GM08714 (cell line): ENCODE data around the gene DSTN.

Experiments used
- H3K4me3 ChIP-seq: fragments of 200-500 bp; sonication (Bioruptor generic); 2 replicates; pipeline ENCODE4 v1.5.1; 2014; ENCODE audit warnings: mild to moderate bottlenecking, low read length, inconsistent platforms
- ZNF274 ChIP-seq: IDR thresholded peaks from 2 replicates; pipeline ENCODE4 v1.6.1; 2012; ENCODE audit warnings: mild to moderate bottlenecking, low read depth, low read length

DSTN gene

GRCh38 chr20:17569616-17570346 is at the start of gene DSTN:
Gene DSTN (plus strand): TSS chr20:17570075. CDS start chr20:17570209, 134 bp downstream.
- TF ChIP-seq ZNF274, result no peak
- peak within 1 kb of the TSS; percentile 90 for H3K4me3 ChIP-seq

- no peak for TF ChIP-seq ZNF274
- no peak overlapping the region for H3K4me3 ChIP-seq
Observed at GRCh38 chr20:17520583-17520982, 49.3 kb upstream of the DSTN start.

- no peak for TF ChIP-seq ZNF274
- H3K4me3 ChIP-seq, result no peak overlapping the region
Observed at GRCh38 chr20:17522528-17522927, 47.3 kb upstream of the DSTN start.

- H3K4me3 ChIP-seq, result no peak overlapping the region
- TF ChIP-seq ZNF274, result no peak
Observed at GRCh38 chr20:17523326-17523725, 46.5 kb upstream of the DSTN start.

GRCh38 chr20:17524560-17524959 is 45.3 kb upstream of the DSTN start:
- TF ChIP-seq ZNF274, result no peak
- H3K4me3 ChIP-seq, result no peak overlapping the region

- TF ChIP-seq ZNF274, result no peak
- H3K4me3 ChIP-seq, result no peak overlapping the region
Observed at GRCh38 chr20:17525132-17525531, 44.7 kb upstream of the DSTN start.

GRCh38 chr20:17525650-17526049 is 44.2 kb upstream of the DSTN start:
- no peak for TF ChIP-seq ZNF274
- no peak overlapping the region for H3K4me3 ChIP-seq

GRCh38 chr20:17529586-17529985 is 40.3 kb upstream of the DSTN start:
- no peak for TF ChIP-seq ZNF274

GRCh38 chr20:17530153-17530552 is 39.7 kb upstream of the DSTN start:
- no peak overlapping the region for H3K4me3 ChIP-seq
- no peak for TF ChIP-seq ZNF274

More at GRCh38 chr20:17529586-17529985, 40.3 kb upstream of the DSTN start:
- no peak overlapping the region for H3K4me3 ChIP-seq

- TF ChIP-seq ZNF274, result no peak
- peak within 1 kb of the TSS; percentile 56; the same call in 1 of the 2 replicates for H3K4me3 ChIP-seq
Observed at GRCh38 chr20:17530716-17531664, 38.9 kb upstream of the DSTN start, which contains the start of gene BFSP1. Gene BFSP1 (minus strand): TSS chr20:17531379. CDS start chr20:17531329, 50 bp downstream.

- no peak for TF ChIP-seq ZNF274
- H3K4me3 ChIP-seq, result peak overlapping the region; percentile 56; the same call in 1 of the 2 replicates
Observed at GRCh38 chr20:17531665-17532025, 38.2 kb upstream of the DSTN start.

GRCh38 chr20:17533396-17533795 is 36.5 kb upstream of the DSTN start:
- no peak for TF ChIP-seq ZNF274

GRCh38 chr20:17534077-17534476 is 35.8 kb upstream of the DSTN start:
- TF ChIP-seq ZNF274, result no peak
- no peak overlapping the region for H3K4me3 ChIP-seq

More at GRCh38 chr20:17533396-17533795, 36.5 kb upstream of the DSTN start:
- H3K4me3 ChIP-seq, result no peak overlapping the region

GRCh38 chr20:17536944-17537444 is 32.9 kb upstream of the DSTN start:
- TF ChIP-seq ZNF274, result no peak
- no peak overlapping the region for H3K4me3 ChIP-seq
